GM20431 (cell line): ENCODE measurements around the gene DOCK3.

Experiments used
- in situ Hi-C: fragments of 300-500 bp; cut with MseI, MboI; formaldehyde crosslinking; loops from one replicate; pipeline ENCODE4 v1.15.0; 2020; ENCODE audit warnings: low sequenced_read_pairs; ENCODE audit not compliant: unreplicated experiment

DOCK3 gene

GRCh38 chr3:51408813-51409212, 734.1 kb downstream of the DOCK3 start:
- in situ Hi-C loops: no loop called here

GRCh38 chr3:51422211-51422610, 747.5 kb downstream of the DOCK3 start:
- in situ Hi-C loops: no loop called here

- in situ Hi-C loops: no loop called here
Observed at GRCh38 chr3:51426921-51427320, 752.2 kb downstream of the DOCK3 start.

GRCh38 chr3:51429138-51429537, 754.4 kb downstream of the DOCK3 start:
- in situ Hi-C loops: no loop called here
